ENCODE measurements around the gene SPRYD4.

GRCh38 chr12:56521209-56521589, 52.8 kb downstream of the SPRYD4 start:
- TF ChIP-seq CTCF (conservative IDR thresholded peaks at IDR 0.05; ENCODE audit: low read length) (no peak), EZH2phosphoT487 (IDR thresholded peaks at IDR 0.05; ENCODE audit: borderline replicate concordance) (no peak)

Data from Loucy (cell line).